OCI-LY7 (cell line): ENCODE measurements around the gene LIN52. TPM values are rescaled to one million over a fixed set of nuclear protein-coding genes. Genes with fewer than 3 reads are reported as not detected.

Experiments
- BruUV-seq: library from RNA; stranded (reverse); fragments of 400-500 nt; replicated peaks from 2 replicates; lab custom pipeline; 2021; lab: Mats Ljungman, UMichigan
- CTCF ChIA-PET: fragments of 300-600 bp; sonication (Branson Sonifier 250); formaldehyde crosslinking; loops from one replicate; lab custom pipeline; 2022; ENCODE audit warnings: antibody characterized with exemption; ENCODE audit not compliant: unreplicated experiment; lab: Charles Lee
- POLR2A ChIA-PET: fragments of 300-600 bp; sonication (Branson Sonifier 250); formaldehyde crosslinking; loops from one replicate; lab custom pipeline; 2022; ENCODE audit warnings: antibody characterized with exemption; lab: Charles Lee
- DNase-seq: peaks from one replicate; pipeline ENCODE4 v3.0.0-alpha.2; 2015; ENCODE audit warnings: low spot score
- H2AFZ ChIP-seq: fragments of 200-600 bp; sonication (generic), shearing (Covaris generic); 2 replicates; pipeline ENCODE4 v1.6.1; 2014; ENCODE audit warnings: mild to moderate bottlenecking, antibody characterized with exemption, low read length, moderate library complexity
- H3K27ac ChIP-seq: fragments of 200-600 bp; sonication (generic); 2 replicates; pipeline ENCODE4 v1.5.1; 2014; ENCODE audit warnings: mixed run types, low read depth, mild to moderate bottlenecking, moderate library complexity, low read length, inconsistent platforms; ENCODE audit not compliant: poor library complexity, severe bottlenecking
- H3K36me3 ChIP-seq: fragments of 200-600 bp; sonication (generic); 2 replicates; pipeline ENCODE4 v1.6.1; 2014; ENCODE audit warnings: mild to moderate bottlenecking, antibody characterized with exemption, low read length, moderate library complexity, mixed read lengths; ENCODE audit not compliant: insufficient read depth
- H3K4me1 ChIP-seq: fragments of 200-600 bp; sonication (generic); 2 replicates; pipeline ENCODE4 v1.5.1; 2014; ENCODE audit warnings: mild to moderate bottlenecking, low read length; ENCODE audit not compliant: insufficient read depth, poor library complexity, severe bottlenecking
- H3K4me2 ChIP-seq: fragments of 200-600 bp; sonication (generic); 2 replicates; pipeline ENCODE4 v1.6.1; 2014; ENCODE audit warnings: mild to moderate bottlenecking, low read length
- H3K4me3 ChIP-seq: fragments of 200-600 bp; sonication (generic); 2 replicates; pipeline ENCODE4 v1.5.1; 2014; ENCODE audit warnings: mild to moderate bottlenecking, low read depth, low read length; ENCODE audit not compliant: poor library complexity, severe bottlenecking
- H3K79me2 ChIP-seq: fragments of 200-600 bp; sonication (generic); 2 replicates; pipeline ENCODE4 v1.6.1; 2016; ENCODE audit warnings: low read depth, mild to moderate bottlenecking, low read length, moderate library complexity, mixed read lengths; ENCODE audit not compliant: insufficient read depth
- H3K9me2 ChIP-seq: fragments of 200-600 bp; sonication (generic); 2 replicates; pipeline ENCODE4 v1.6.1; 2016; ENCODE audit warnings: mild to moderate bottlenecking, low read length, mixed read lengths; ENCODE audit not compliant: insufficient read depth
- H3K9me3 ChIP-seq: fragments of 200-600 bp; sonication (generic); 2 replicates; pipeline ENCODE4 v1.6.1; 2014; ENCODE audit warnings: mild to moderate bottlenecking, mixed run types, low read length, mixed read lengths
- H4K20me1 ChIP-seq: fragments of 200-600 bp; sonication (generic); 2 replicates; pipeline ENCODE4 v1.6.1; 2014; ENCODE audit warnings: mild to moderate bottlenecking, antibody characterized with exemption, low read length, moderate library complexity, mixed read lengths; ENCODE audit not compliant: insufficient read depth
- EZH2phosphoT487 ChIP-seq: fragments of 200-600 bp; sonication (generic); IDR thresholded peaks from 2 replicates; pipeline ENCODE4 v1.6.1; 2018; ENCODE audit warnings: low read depth, borderline replicate concordance, mild to moderate bottlenecking, mixed run types, antibody characterized with exemption, low read length, moderate library complexity, mixed read lengths
- intact Hi-C: fragments of 100-400 bp; cut with micrococcal nuclease; formaldehyde crosslinking; loops from one replicate; pipeline ENCODE4 v1.10.0; 2022; ENCODE audit not compliant: unreplicated experiment
- total RNA-seq, 2 experiments: library from RNA; depleted of rRNA in 1 of 2; stranded (reverse); fragments of >200 nt in 1 of 2; shearing (Covaris generic) in 1 of 2; gene quantifications; 2 replicates each; pipeline ENCODE4 v1.2.3, GENCODE V29; 2014 to 2022
- TF ChIP-seq, protein P1 (sequence below): fragments of 200-600 bp; sonication (generic); conservative IDR thresholded peaks from 2 replicates; pipeline ENCODE4 v1.5.1; 2014; ENCODE audit warnings: mild to moderate bottlenecking, antibody characterized with exemption, low read length, moderate library complexity, mixed read lengths

The LIN52 gene
- total RNA-seq, 2 experiments from 2014 or later, result 9.8 to 18.0 TPM

DNA sequence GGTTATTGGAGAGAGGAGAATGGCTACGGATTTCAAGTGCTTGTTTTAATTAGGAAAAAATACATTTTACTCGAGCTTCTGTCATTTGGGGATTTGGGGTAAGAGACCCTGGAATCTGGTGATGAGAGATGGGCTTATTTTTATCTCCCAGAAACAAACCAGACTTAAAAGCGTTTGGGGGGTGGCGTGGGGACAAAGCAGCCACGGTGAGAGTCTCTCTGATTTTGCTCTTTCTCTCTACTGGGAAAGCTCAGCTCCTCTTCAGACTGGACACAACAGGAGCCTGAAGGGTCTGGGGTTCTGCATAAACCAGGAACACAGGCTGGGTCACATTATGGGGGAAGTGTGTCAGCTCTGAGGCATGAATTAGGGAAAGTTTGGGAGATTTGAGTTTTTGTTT lies 158.3 kb downstream of the LIN52 start:
- BruUV-seq, result no TSS peak
- Histone ChIP-seq H3K9me3 (no peaks in the 10 kb centered on the region), H4K20me1 (no peaks in the 10 kb centered on the region), H3K79me2 (no peaks in the 10 kb centered on the region), H2AFZ (no peak overlapping the region), H3K9me2 (no peaks in the 10 kb centered on the region), H3K27ac (no peak overlapping the region), H3K4me3 (no peak overlapping the region), H3K4me1 (peaks cover 9% of the 10 kb centered on the region), H3K4me2 (no peak overlapping the region), H3K36me3 (no peaks in the 10 kb centered on the region)
- TF ChIP-seq, protein P1, sequence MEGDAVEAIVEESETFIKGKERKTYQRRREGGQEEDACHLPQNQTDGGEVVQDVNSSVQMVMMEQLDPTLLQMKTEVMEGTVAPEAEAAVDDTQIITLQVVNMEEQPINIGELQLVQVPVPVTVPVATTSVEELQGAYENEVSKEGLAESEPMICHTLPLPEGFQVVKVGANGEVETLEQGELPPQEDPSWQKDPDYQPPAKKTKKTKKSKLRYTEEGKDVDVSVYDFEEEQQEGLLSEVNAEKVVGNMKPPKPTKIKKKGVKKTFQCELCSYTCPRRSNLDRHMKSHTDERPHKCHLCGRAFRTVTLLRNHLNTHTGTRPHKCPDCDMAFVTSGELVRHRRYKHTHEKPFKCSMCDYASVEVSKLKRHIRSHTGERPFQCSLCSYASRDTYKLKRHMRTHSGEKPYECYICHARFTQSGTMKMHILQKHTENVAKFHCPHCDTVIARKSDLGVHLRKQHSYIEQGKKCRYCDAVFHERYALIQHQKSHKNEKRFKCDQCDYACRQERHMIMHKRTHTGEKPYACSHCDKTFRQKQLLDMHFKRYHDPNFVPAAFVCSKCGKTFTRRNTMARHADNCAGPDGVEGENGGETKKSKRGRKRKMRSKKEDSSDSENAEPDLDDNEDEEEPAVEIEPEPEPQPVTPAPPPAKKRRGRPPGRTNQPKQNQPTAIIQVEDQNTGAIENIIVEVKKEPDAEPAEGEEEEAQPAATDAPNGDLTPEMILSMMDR, result no peak
- no peak for TF ChIP-seq EZH2phosphoT487
- ChIA-PET POLR2A (no interaction called here), CTCF (no interaction called here)
- DNase-seq, result no peak
- intact Hi-C loops, result no loop called here

- intact Hi-C loops, result no loop called here
- H3K27ac ChIP-seq, result no peak overlapping the region
- TF ChIP-seq EZH2phosphoT487, result no peak
- TF ChIP-seq, protein P1, result peak; percentile 45; the same call in 1 of the 2 replicates
- no TSS peak for BruUV-seq
- DNase-seq, result no peak
- CTCF ChIA-PET, result no interaction called here
- H3K4me2 ChIP-seq, result no peak overlapping the region
- H2AFZ ChIP-seq, result no peak overlapping the region
- H3K9me3 ChIP-seq, result no peaks in the 10 kb centered on the region
- H3K4me1 ChIP-seq, result peaks cover 19% of the 10 kb centered on the region
- no peaks in the 10 kb centered on the region for H3K79me2 ChIP-seq
- H3K36me3 ChIP-seq, result no peaks in the 10 kb centered on the region
- no peaks in the 10 kb centered on the region for H4K20me1 ChIP-seq
- POLR2A ChIA-PET, result no interaction called here
- H3K9me2 ChIP-seq, result no peaks in the 10 kb centered on the region
- no peak overlapping the region for H3K4me3 ChIP-seq
Measured at GRCh38 chr14:74244115-74244514, 159.4 kb downstream of the LIN52 start.

DNA sequence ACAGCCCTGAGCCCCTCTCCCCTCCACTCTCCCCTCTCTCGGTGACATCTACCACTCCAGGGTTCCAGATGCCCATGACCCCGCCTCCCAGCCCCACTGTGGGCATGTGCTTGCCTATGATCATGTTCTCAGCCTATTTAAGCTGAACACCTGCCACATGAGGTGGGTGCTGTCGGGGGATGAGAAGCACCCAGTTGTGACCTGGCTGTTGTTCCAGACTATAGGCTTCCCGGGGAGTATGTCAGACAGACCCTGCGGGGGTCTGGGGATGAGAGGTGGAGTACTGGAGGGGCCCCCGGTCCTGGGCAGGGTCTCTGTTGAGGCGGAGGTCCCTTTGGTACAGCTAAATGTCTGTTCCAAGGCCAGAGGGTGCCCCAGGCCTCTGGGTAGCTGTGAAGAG lies 160.5 kb downstream of the LIN52 start:
- Histone ChIP-seq H3K4me3 (no peak overlapping the region), H3K79me2 (no peaks in the 10 kb centered on the region), H3K36me3 (no peaks in the 10 kb centered on the region), H3K9me3 (no peaks in the 10 kb centered on the region), H3K4me1 (peaks cover 19% of the 10 kb centered on the region), H2AFZ (no peak overlapping the region), H3K9me2 (no peaks in the 10 kb centered on the region), H4K20me1 (no peaks in the 10 kb centered on the region), H3K4me2 (no peak overlapping the region), H3K27ac (no peak overlapping the region)
- POLR2A ChIA-PET, result no interaction called here
- DNase-seq, result no peak
- TF ChIP-seq, protein P1, result no peak
- no peak for TF ChIP-seq EZH2phosphoT487
- intact Hi-C loops, result no loop called here
- BruUV-seq, result no TSS peak
- CTCF ChIA-PET, result no interaction called here
